HG03520 (cell line): ENCODE data around the gene ZYG11B.
A peak's percentile ranks its signal among the peaks of the same experiment; 100 is the strongest.
"Not testable (repeated sequence)": the region's sequence is repeated elsewhere in the genome, so short reads cannot be mapped to it uniquely, and the experiment has no call there.

Experiments used
- ATAC-seq: cut with Tn5 transposase; IDR thresholded peaks from one replicate; pipeline ENCODE4 v1.9.1; 2021; ENCODE audit warnings: mild to moderate bottlenecking, moderate library complexity; ENCODE audit not compliant: unreplicated experiment

ZYG11B gene

GRCh38 chr1:52726265-52727113 is at the start of gene ZYG11B:
Gene ZYG11B (plus strand): TSS chr1:52726453. CDS start chr1:52726654, 201 bp downstream.
- ATAC-seq = peak; percentile 90

DNA sequence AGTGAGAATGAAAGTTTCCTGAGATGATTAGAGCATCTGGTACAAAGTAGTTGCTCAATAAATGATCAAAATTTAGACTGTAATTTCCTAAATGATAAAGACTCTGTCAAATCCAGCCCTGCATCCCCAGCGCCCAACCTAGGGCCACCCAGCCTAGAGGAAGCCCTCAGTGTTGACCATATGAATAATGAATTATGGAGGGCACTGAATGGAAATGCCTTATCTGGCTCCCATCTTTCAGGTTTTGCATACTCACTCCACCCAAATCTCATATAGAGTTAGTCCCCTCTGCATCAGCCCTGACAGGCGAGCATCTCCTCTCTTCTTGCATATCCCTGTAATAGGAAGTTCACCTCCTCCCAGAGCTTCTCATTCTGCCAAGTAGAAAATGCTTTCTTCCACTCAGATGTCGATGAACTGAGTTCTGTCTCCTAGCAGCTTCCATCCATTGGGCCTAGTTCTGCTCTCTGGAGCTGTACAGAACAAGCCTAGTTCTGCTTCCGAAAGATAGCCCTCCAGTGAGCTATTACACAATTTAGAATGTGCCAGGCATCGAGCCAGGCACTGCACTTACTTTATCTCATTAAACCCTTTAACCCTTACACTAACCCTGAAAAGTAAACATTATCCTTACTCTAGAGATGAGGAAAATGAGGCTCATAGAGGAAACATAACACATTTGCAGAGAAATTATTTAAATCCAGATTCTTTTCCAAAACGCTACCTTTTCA is 49.0 kb upstream of the ZYG11B start:
- no peak for ATAC-seq

GRCh38 chr1:52679048-52679447 is 47.2 kb upstream of the ZYG11B start:
- no peak for ATAC-seq

GRCh38 chr1:52679498-52679897 is 46.8 kb upstream of the ZYG11B start:
- no peak for ATAC-seq

DNA sequence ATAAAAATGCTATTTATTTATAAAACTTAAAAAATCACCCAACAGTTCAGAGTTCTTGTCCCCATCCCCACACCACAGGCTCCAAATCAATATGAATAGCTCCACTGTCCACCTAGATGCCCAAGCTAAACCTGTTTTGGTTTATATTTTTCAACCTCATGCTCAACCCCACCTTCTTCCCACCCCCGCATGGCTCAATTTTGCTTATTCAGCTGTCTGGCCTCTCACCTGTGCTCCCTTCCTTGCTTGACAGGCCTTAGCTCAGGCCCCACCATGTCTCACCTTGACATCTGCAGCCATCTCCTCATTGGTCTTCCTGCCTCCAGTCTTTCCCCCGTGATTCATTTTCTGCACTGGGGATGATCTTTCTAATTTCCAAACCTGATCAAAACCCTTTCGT is 45.9 kb upstream of the ZYG11B start:
- ATAC-seq = no peak

- ATAC-seq = no peak
Observed at GRCh38 chr1:52681136-52681535, 45.1 kb upstream of the ZYG11B start.

DNA sequence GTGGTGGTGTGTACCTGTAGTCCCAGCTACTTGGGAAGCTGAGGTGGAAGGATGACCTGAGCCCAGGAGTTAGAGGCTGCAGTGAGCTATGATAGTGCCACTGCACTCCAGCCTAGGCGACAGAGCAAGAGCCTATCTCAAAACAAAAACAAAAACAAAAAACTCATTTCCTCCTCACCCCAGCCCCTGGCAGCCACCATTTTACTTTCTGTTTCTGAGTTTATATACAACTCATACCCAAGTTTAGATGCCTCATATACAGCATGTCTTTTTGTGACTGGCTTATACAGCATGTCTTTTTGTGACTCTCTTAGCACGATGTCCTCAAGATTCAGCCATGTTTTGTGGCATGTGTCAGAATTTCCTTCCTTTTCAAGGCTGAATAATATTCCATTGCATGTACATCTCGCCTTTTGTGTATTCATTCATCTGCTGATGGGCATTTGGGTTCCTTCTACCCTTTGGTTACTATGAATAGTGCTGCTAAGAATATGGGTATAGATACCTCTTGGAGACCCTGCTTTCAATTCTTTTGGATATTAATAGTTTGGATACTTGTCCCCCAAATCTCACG is 42.8 kb upstream of the ZYG11B start:
- no peak for ATAC-seq

DNA sequence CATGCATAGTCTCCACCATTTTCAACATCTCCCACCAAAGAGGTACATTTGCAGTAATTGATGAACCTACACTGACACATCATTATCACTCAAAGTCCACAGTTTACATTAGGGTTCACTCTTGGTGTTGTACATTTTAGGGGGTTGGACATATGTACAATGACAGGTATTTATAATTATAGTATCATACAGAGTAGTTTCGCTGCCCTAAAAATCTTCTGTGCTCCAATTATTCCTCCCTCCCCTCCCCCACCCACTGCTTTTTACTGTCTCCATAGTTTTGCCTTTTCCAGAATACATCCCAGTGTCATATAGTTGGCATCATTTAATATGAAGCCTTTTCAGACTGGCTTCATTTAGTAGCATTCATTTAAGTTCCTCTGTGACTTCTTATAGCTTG is 41.7 kb upstream of the ZYG11B start:
- no peak for ATAC-seq

DNA sequence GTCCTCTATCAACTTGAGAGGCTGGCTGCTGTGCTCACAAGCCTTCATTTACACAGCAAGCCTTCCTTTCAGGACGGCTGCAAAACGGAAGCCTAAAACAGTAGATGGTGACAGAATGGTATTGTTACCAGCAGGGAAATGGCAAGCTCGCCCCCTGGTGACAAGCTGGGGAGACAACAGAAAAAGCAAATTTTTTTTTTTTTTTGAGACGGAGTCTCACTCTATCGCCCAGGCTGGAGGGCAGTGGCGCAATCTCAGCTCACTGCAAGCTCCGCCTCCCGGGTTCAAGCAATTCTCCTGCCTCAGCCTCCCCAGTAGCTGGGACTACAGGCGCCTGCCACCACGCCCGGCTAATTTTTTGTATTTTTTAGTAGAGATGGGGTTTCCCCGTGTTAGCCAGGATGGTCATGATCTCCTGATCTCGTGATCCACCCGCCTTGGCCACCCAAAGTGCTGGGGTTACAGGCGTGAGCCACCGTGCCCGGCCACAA is 39.9 kb upstream of the ZYG11B start:
- ATAC-seq = peak; percentile 63

DNA sequence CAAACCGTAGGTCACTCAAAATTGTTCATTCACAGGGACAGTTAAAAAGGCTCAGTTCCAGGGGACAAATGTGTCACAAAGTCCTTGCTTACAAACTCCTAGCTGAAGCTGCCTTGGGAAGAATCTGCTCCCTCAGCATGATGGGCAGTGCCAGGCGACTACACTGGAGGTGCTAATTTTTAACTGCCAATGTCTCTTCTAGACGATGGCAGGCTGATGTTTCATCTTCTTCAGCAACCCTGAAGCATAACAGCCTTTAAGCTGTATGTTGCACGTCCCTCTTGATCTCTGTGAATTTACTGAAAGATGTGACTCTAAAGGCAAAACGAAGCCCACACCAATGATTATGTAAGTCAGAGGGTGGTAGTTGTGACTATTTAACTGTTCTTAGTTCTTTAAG is 39.4 kb upstream of the ZYG11B start:
- no peak for ATAC-seq

- no peak for ATAC-seq
Observed at GRCh38 chr1:52691821-52692220, 34.4 kb upstream of the ZYG11B start.

DNA sequence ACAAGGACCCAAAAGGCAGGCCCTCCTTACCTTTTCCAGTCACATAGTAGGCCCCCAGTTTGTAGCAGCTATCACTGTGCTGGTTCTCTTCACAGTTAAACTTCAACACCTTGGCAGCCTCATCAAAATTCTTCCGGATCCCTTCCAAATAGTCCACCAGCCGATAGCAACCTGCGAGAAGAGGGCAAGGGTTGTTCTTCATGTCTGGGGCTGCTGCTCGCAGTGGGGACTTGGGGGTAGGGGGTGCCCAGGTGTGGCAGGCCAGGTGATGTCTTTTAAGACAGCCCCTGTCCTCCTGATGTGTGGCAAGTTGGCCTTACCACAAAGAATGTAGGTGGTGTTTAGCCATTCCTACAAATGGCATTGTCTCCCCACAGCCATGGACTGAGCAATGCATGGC is 33.6 kb upstream of the ZYG11B start:
- ATAC-seq = no peak

GRCh38 chr1:52693351-52693750 is 32.9 kb upstream of the ZYG11B start:
- not testable (repeated sequence) for ATAC-seq

DNA sequence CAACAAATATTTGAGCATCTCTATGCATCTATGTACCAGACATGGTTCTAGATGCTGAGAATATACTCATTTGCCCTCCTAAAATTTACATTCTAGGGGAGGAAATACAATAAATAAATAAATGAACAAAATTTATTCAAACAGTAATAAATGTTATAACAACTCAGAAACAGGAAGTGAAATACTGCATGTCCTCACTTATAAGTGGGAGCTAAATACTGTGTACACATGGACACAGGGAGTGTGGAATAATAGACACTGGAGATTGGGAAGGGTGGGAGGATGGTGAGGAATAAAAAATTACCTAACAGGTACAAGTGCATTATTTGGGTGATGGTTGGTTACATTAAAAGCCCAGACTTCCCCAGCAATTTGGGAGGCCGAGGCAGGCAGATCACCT is 32.4 kb upstream of the ZYG11B start:
- ATAC-seq = no peak

DNA sequence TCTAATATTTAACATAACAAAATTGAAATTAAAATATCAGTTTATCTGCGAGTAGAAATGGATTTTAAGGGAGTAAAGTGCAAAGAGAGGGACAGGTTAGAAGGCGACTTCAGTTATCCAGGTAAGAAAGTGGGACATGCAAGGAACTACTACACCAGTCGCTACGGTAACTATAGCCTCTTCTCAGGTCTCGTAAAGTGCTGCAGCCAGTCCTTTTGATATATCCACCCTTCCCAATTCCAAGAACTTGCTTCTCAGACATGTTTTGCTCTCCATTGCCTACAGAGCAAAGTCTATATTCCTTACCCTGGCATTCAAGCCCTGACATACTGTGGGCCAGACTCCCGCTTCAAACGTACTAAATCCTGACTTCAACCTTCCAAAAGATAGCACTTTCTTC is 30.6 kb upstream of the ZYG11B start:
- no peak for ATAC-seq

DNA sequence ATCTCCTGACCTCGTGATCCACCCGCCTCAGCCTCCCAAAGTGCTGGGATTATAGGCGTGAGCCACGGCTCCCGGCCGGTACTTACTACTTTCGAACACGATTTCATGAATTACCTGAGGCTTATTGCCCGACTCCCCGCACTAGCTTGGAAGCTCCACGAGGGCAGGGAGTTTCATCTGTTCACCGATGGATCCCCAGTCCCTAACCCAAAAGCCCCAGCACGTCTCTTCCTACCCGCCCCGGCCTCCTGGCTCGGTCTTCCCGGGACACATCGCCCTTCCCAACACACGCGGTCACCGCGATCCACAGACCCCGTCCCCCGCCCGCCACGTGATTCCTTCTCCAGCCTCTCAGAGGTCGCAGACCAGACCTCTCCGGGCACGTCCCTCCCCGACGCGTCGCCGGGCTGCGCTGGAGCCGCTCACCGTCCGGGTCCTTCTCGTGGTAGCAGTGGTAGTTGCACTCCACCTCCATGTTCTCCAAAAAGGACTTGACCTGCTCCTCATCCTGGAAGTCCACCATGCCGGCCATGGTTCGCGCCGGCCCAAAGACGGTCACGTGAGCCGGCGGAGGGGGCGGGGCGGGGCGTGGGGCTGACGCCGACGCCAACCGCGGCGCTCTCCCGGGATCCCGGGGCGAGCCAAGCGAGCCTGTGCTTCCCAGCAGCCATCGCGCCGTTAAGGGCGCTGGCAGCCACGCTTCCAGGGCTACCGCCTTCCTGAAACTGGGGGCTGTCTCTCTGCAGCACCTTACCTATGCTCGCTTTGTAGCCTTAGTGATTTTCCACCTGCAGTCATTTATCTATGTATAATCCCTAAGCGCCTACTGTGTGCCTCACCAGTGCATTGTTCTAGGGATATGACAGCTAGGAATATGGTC is 28.2 kb upstream of the ZYG11B start, which contains the start of gene COA7:
Gene COA7 (minus strand): TSS at position 553 of the 880 bp plus-strand sequence. CDS start 21 bp downstream, at position 532.
- peak; percentile 29 for ATAC-seq

- ATAC-seq = peak; percentile 88
Observed at GRCh38 chr1:52702886-52703787, 23.1 kb upstream of the ZYG11B start.

DNA sequence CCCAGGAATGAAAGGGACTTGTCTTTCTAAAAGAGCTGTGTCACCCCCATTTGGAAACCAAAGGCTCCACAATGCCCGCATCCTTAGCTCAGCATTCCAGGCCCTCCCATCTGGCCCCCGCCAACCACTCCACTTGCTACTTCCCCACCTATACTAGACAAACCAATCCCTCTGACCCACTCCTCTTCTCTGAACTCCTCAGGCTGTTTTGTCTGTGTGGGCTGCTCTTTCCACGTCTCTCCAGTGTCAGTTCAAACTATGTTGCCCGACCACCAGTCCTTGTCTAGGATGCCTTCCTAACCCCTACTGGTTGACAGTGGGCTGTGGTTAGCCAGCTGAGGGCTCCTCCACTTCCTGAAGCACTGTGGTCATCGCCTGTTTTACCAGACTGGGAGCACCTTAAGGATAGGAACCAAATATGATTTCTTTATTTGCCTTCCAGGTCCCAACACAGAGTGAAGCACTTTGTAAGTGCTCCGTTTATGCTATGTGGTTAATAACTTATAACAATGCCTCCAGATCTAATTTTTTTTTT is 20.1 kb upstream of the ZYG11B start:
- ATAC-seq = no peak
